Tibial nerve (tissue), 4 donors: ENCODE results near the gene TBC1D8. TPM values are rescaled to one million over a fixed set of nuclear protein-coding genes. Genes with fewer than 3 reads are reported as not detected.

Experiments used
- DNase-seq, 2 donors: peaks; one replicate each; pipeline ENCODE4 v3.0.0-alpha.2; 2019; ENCODE audit warnings: low spot score in 2 of 2
- H3K27ac ChIP-seq, 4 donors: fragments of 200-600 bp; sonication (generic) in 3 of 4; one replicate each; pipeline ENCODE4 v1.5.1; 2017 to 2019; ENCODE audit warnings: mild to moderate bottlenecking in 1 of 4
- H3K27me3 ChIP-seq, 2 donors: fragments of 200-600 bp; sonication (generic) in 1 of 2; one replicate each; pipeline versions ENCODE4 v1.5.1 to v1.6.0; 2017 to 2019
- H3K36me3 ChIP-seq, 3 donors: fragments of 200-600 bp; sonication (generic); one replicate each; pipeline ENCODE4 v1.5.1; 2018 to 2019
- H3K4me1 ChIP-seq, 4 donors: fragments of 200-600 bp; sonication (generic) in 3 of 4; one replicate each; pipeline ENCODE4 v1.5.1; 2017 to 2019
- H3K4me3 ChIP-seq, 4 donors: fragments of 200-600 bp; sonication (generic) in 3 of 4; one replicate each; pipeline ENCODE4 v1.5.1; 2017 to 2019; ENCODE audit warnings: mild to moderate bottlenecking in 1 of 4, moderate library complexity in 1 of 4
- H3K9me3 ChIP-seq, 4 donors: fragments of 200-600 bp; sonication (generic) in 3 of 4; one replicate each; pipeline ENCODE4 v1.5.1; 2017 to 2019
- CTCF ChIP-seq, 5 experiments: fragments of 200-600 bp in 3 of 5; fragments of 450-650 bp in 2 of 5; sonication (generic) in 3 of 5; IDR thresholded peaks; one replicate each; pipeline ENCODE4 v1.5.1; 2016 to 2019; ENCODE audit warnings: antibody characterized with exemption in 5 of 5, mild to moderate bottlenecking in 3 of 5, moderate library complexity in 2 of 5
- EP300 ChIP-seq, 2 donors: sonication (generic); formaldehyde crosslinking; IDR thresholded peaks; one replicate each; pipeline ENCODE4 v1.6.1; 2017; ENCODE audit warnings: antibody characterized with exemption in 2 of 2, mild to moderate bottlenecking in 1 of 2
- POLR2A ChIP-seq, 2 donors: fragments of 450-650 bp; IDR thresholded peaks; one replicate each; pipeline ENCODE4 v1.6.1; 2017; ENCODE audit warnings: antibody characterized with exemption in 2 of 2, mild to moderate bottlenecking in 2 of 2, moderate library complexity in 2 of 2
- WGBS, 2 donors: methylation state at CpG; one replicate each; pipeline ENCODE4 v1.1.5; 2018; 5-methylcytosine and 5-hydroxymethylcytosine counted together
- total RNA-seq, 4 donors: library from RNA; depleted of rRNA; stranded (reverse); fragments of >200 nt; gene quantifications; one replicate each; pipeline ENCODE4 v1.1.0, GENCODE V29; 2016

Gene TBC1D8
- total RNA-seq, 4 donors from 2014 or later: 42.4 to 87.9 (median 47.3) TPM

GRCh38 chr2:101150306-101151145 is 656 bp downstream of the TBC1D8 start:
- H3K36me3 ChIP-seq: no peaks in the 10 kb centered on the region
- 4 to 7% methylated on average over 43 to 61 of the region's 76 CpGs for WGBS, 2 donors
- H3K27ac ChIP-seq: peak overlapping the region; percentile 31 to 89 (median 68)
- peak overlapping the region; percentile 53 to 90 (median 70) for H3K4me3 ChIP-seq
- H3K9me3 ChIP-seq: no peaks in the 10 kb centered on the region
- no peaks in the 10 kb centered on the region for H3K27me3 ChIP-seq
- no peak for TF ChIP-seq CTCF (IDR thresholded peaks at IDR 0.05)
- no peak for TF ChIP-seq POLR2A (IDR thresholded peaks at IDR 0.05)
- no peak for TF ChIP-seq EP300 (IDR thresholded peaks at IDR 0.05)
- peak in 1 of 2 donors; percentile 17 for DNase-seq
- H3K4me1 ChIP-seq: peaks cover 0 to 42% (median 8%) of the 10 kb centered on the region in 4 donors

GRCh38 chr2:101149241-101150192 is 1.7 kb downstream of the TBC1D8 start:
- no peaks in the 10 kb centered on the region for H3K9me3 ChIP-seq
- WGBS, 2 donors: 76 to 84% methylated on average over 21 of the region's 21 CpGs

GRCh38 chr2:101148777-101149176 is 2.4 kb downstream of the TBC1D8 start:
- H3K4me1 ChIP-seq: peaks cover 0 to 41% (median 8%) of the 10 kb centered on the region in 4 donors

More at GRCh38 chr2:101149241-101150192, 1.7 kb downstream of the TBC1D8 start:
- Histone ChIP-seq H3K27ac (peak overlapping the region in 2 of 4 donors; percentile 5 to 16), H3K4me3 (peak overlapping the region; percentile 53 to 90 (median 70)), H3K27me3 (no peaks in the 10 kb centered on the region), H3K36me3 (no peaks in the 10 kb centered on the region), H3K4me1 (peaks cover 0 to 42% (median 8%) of the 10 kb centered on the region in 4 donors)
- TF ChIP-seq EP300 (IDR thresholded peaks at IDR 0.05) (no peak), CTCF (IDR thresholded peaks at IDR 0.05) (no peak), POLR2A (IDR thresholded peaks at IDR 0.05) (no peak)
- no peak for DNase-seq

GRCh38 chr2:101147971-101148370 is 3.2 kb downstream of the TBC1D8 start:
- no peak for DNase-seq
- WGBS, 2 donors: 87 to 89% methylated on average over 2 of the region's 2 CpGs
- Histone ChIP-seq H3K4me3 (no peak overlapping the region), H3K27ac (no peak overlapping the region), H3K36me3 (no peaks in the 10 kb centered on the region), H3K4me1 (peaks cover 0 to 33% (median 8%) of the 10 kb centered on the region in 4 donors), H3K27me3 (no peaks in the 10 kb centered on the region), H3K9me3 (no peaks in the 10 kb centered on the region)
- TF ChIP-seq EP300 (IDR thresholded peaks at IDR 0.05) (no peak), CTCF (IDR thresholded peaks at IDR 0.05) (no peak), POLR2A (IDR thresholded peaks at IDR 0.05) (no peak)

More at GRCh38 chr2:101148777-101149176, 2.4 kb downstream of the TBC1D8 start:
- Histone ChIP-seq H3K27me3 (no peaks in the 10 kb centered on the region), H3K4me3 (no peak overlapping the region), H3K27ac (no peak overlapping the region), H3K36me3 (no peaks in the 10 kb centered on the region), H3K9me3 (no peaks in the 10 kb centered on the region)
- no peak for DNase-seq
- TF ChIP-seq CTCF (IDR thresholded peaks at IDR 0.05) (no peak), POLR2A (IDR thresholded peaks at IDR 0.05) (no peak), EP300 (IDR thresholded peaks at IDR 0.05) (no peak)
- WGBS, 2 donors: 92 to 93% methylated on average over 5 of the region's 5 CpGs
